HCT116 (cell line): ENCODE results near the gene ANKRD29. TPM values are rescaled to one million over a fixed set of nuclear protein-coding genes. Genes with fewer than 3 reads are reported as not detected.

Experiments used
- ATAC-seq: fragments of 200-7000 bp; cut with Tn5 transposase; 2 replicates; pipeline ENCODE4 v1.9.1; 2020; ENCODE audit warnings: mild to moderate bottlenecking, moderate library complexity
- BruUV-seq: library from RNA; stranded (reverse); fragments of 400-500 nt; replicated peaks from 2 replicates; lab custom pipeline; 2021; lab: Mats Ljungman, UMichigan
- CTCF ChIA-PET: fragments of 300-600 bp; sonication (Branson Sonifier 250); formaldehyde crosslinking; loops from one replicate; lab custom pipeline; 2021; ENCODE audit warnings: antibody characterized with exemption; lab: Charles Lee
- POLR2A ChIA-PET: fragments of 300-600, 350-600 bp; sonication (Branson Sonifier 250); formaldehyde crosslinking; loops from one replicate; lab custom pipeline; 2021; ENCODE audit warnings: antibody characterized with exemption; lab: Charles Lee
- RAD21 ChIA-PET, 2 experiments: fragments of 300-600 bp; sonication (Branson Sonifier 250); formaldehyde crosslinking; loops; one replicate each; lab custom pipeline; 2023; ENCODE audit warnings: low total read pairs in 2 of 2; ENCODE audit not compliant: uncharacterized antibody in 2 of 2, unreplicated experiment in 2 of 2, low non-redundant PET in 1 of 2; lab: Charles Lee
- DNase-seq: peaks from one replicate; pipeline ENCODE4 v3.0.0-alpha.2; 2010; ENCODE audit warnings: low read depth, low spot score
- H2AFZ ChIP-seq: fragments of 200-600 bp; shearing (Covaris generic), sonication (generic); 2 replicates; pipeline ENCODE4 v1.6.1; 2017; ENCODE audit warnings: low read depth, mixed run types, mixed read lengths, antibody characterized with exemption, low read length; ENCODE audit not compliant: poor library complexity, severe bottlenecking
- H3K27ac ChIP-seq: 2 replicates; pipeline ENCODE4 v1.5.1; 2012; ENCODE audit warnings: low read depth, low read length
- H3K27me3 ChIP-seq: fragments of 200-600 bp; sonication (generic); 2 replicates; pipeline ENCODE4 v1.6.1; 2016; ENCODE audit warnings: mixed run types, low read length, mixed read lengths; ENCODE audit not compliant: insufficient read depth
- H3K36me3 ChIP-seq, 2 experiments: fragments of 200-500 bp in 1 of 2; fragments of 200-600 bp in 1 of 2; sonication (Bioruptor generic) in 1 of 2; sonication (generic) in 1 of 2; 2 replicates each; pipeline versions ENCODE4 v1.5.1 to v1.6.1; 2014 to 2016; ENCODE audit warnings: low read length in 2 of 2, inconsistent platforms in 1 of 2, mixed read lengths in 1 of 2, mixed run types in 1 of 2; ENCODE audit not compliant: insufficient read depth in 2 of 2, control insufficient read depth in 1 of 2
- H3K4me1 ChIP-seq, 2 experiments: fragments of 200-600 bp in 1 of 2; sonication (generic) in 1 of 2; 2 replicates each; pipeline versions ENCODE4 v1.5.1 to v1.6.1; 2012 to 2017; ENCODE audit warnings: low read length in 2 of 2, inconsistent platforms in 1 of 2, mild to moderate bottlenecking in 1 of 2, mixed read lengths in 1 of 2, mixed run types in 1 of 2, moderate library complexity in 1 of 2; ENCODE audit not compliant: insufficient read depth in 2 of 2, control insufficient read depth in 1 of 2
- H3K4me2 ChIP-seq: fragments of 200-600 bp; sonication (generic); 2 replicates; pipeline ENCODE4 v1.6.1; 2017; ENCODE audit warnings: mixed run types, low read length, mixed read lengths
- H3K4me3 ChIP-seq, 2 experiments: fragments of 200-600 bp in 1 of 2; sonication (generic) in 1 of 2; replicated peaks in 1 of 2; 2 replicates each; pipeline ENCODE4 v1.5.1; 2011 to 2016; ENCODE audit warnings: low read length in 2 of 2, control low read depth in 1 of 2, low read depth in 1 of 2, mild to moderate bottlenecking in 1 of 2, mixed read lengths in 1 of 2, mixed run types in 1 of 2
- H3K79me2 ChIP-seq: fragments of 200-600 bp; sonication (generic); 2 replicates; pipeline ENCODE4 v1.6.1; 2017; ENCODE audit warnings: mild to moderate bottlenecking, mixed run types, low read length, moderate library complexity, mixed read lengths; ENCODE audit not compliant: insufficient read depth
- H3K9ac ChIP-seq: fragments of 200-600 bp; sonication (generic); 2 replicates; pipeline ENCODE4 v1.6.1; 2016; ENCODE audit warnings: low read length, mixed read lengths
- H3K9me2 ChIP-seq: fragments of 200-600 bp; sonication (generic), shearing (Covaris generic); 2 replicates; pipeline ENCODE4 v1.6.1; 2017; ENCODE audit warnings: mixed run types, mild to moderate bottlenecking, moderate library complexity; ENCODE audit not compliant: insufficient read depth
- H3K9me3 ChIP-seq, 2 experiments: fragments of 200-500 bp in 1 of 2; fragments of 200-600 bp in 1 of 2; sonication (Bioruptor generic) in 1 of 2; sonication (generic) in 1 of 2; 2 replicates each; pipeline ENCODE4 v1.6.1; 2014 to 2017; ENCODE audit warnings: low read length in 2 of 2, mixed read lengths in 2 of 2, inconsistent platforms in 1 of 2, low read depth in 1 of 2, mild to moderate bottlenecking in 1 of 2, mixed run types in 1 of 2, moderate library complexity in 1 of 2; ENCODE audit not compliant: control insufficient read depth in 1 of 2, insufficient read depth in 1 of 2
- H4K20me1 ChIP-seq: fragments of 200-600 bp; sonication (generic), shearing (Covaris generic); 2 replicates; pipeline ENCODE4 v1.6.1; 2017; ENCODE audit warnings: mixed run types, mild to moderate bottlenecking, moderate library complexity; ENCODE audit not compliant: insufficient read depth
- CEBPB ChIP-seq: IDR thresholded peaks from 2 replicates; pipeline ENCODE4 v1.6.1; 2012; ENCODE audit warnings: low read depth
- EGR1 ChIP-seq: IDR thresholded peaks from 2 replicates; pipeline ENCODE4 v1.6.1; 2012; ENCODE audit warnings: low read depth
- ELF1 ChIP-seq: IDR thresholded peaks from 2 replicates; pipeline ENCODE4 v1.6.1; 2012; ENCODE audit warnings: low read depth, borderline replicate concordance
- EZH2 ChIP-seq: fragments of 200-600 bp; sonication (generic); IDR thresholded peaks from 2 replicates; pipeline ENCODE4 v1.6.1; 2017; ENCODE audit warnings: antibody characterized with exemption, mixed run types
- EZH2phosphoT487 ChIP-seq: fragments of 200-600 bp; IDR thresholded peaks from 2 replicates; pipeline ENCODE4 v1.6.1; 2018; ENCODE audit warnings: antibody characterized with exemption, borderline replicate concordance
- FOSL1 ChIP-seq: IDR thresholded peaks from 2 replicates; pipeline ENCODE4 v1.6.1; 2012; ENCODE audit warnings: low read depth
- JUND ChIP-seq: IDR thresholded peaks from 2 replicates; pipeline ENCODE4 v1.6.1; 2012
- POLR2A ChIP-seq: IDR thresholded peaks from 2 replicates; pipeline ENCODE4 v1.7.0; 2011; ENCODE audit warnings: borderline replicate concordance; ENCODE audit not compliant: insufficient read depth, insufficient read length; ENCODE audit errors: extremely low read depth
- REST ChIP-seq: IDR thresholded peaks from 2 replicates; pipeline ENCODE4 v1.6.1; 2012; ENCODE audit warnings: low read depth
- SIN3A ChIP-seq: IDR thresholded peaks from 2 replicates; pipeline ENCODE4 v1.6.1; 2012; ENCODE audit warnings: low read depth
- SP1 ChIP-seq: IDR thresholded peaks from 2 replicates; pipeline ENCODE4 v1.6.1; 2012; ENCODE audit warnings: low read depth
- YY1 ChIP-seq: IDR thresholded peaks from 2 replicates; pipeline ENCODE4 v1.6.1; 2011; ENCODE audit warnings: low read length, low read depth, moderate library complexity, mild to moderate bottlenecking; ENCODE audit not compliant: insufficient replicate concordance; ENCODE audit errors: extremely low read depth
- ZFX ChIP-seq: fragments of 450-650 bp; IDR thresholded peaks from 2 replicates; pipeline ENCODE4 v1.6.1; 2017
- intact Hi-C: fragments of 100-400 bp; cut with micrococcal nuclease; formaldehyde crosslinking; loops from 2 replicates; pipeline ENCODE4 v1.10.0; 2022
- total RNA-seq: library from RNA; stranded (reverse); gene quantifications from one replicate; pipeline ENCODE4 v1.2.1, GENCODE V29; 2021; ENCODE audit not compliant: unreplicated experiment
- TF ChIP-seq, protein P1 (sequence below): IDR thresholded peaks from 2 replicates; pipeline ENCODE4 v1.6.1; 2012
- TF ChIP-seq, protein P2 (sequence below): IDR thresholded peaks from 2 replicates; pipeline ENCODE4 v1.6.1; 2011; ENCODE audit warnings: mild to moderate bottlenecking, low read length, moderate library complexity; ENCODE audit not compliant: insufficient replicate concordance; ENCODE audit errors: extremely low read depth
- TF ChIP-seq, protein P3 (sequence below), 3 experiments: fragments of 200-600 bp in 1 of 3; sonication (generic) in 1 of 3; IDR thresholded peaks in 2 of 3; conservative IDR thresholded peaks in 1 of 3; 2 replicates each; pipeline ENCODE4 v1.5.1; 2012 to 2017; ENCODE audit warnings: low read depth in 2 of 3, low read length in 2 of 3, antibody characterized with exemption in 1 of 3, borderline replicate concordance in 1 of 3, control low read depth in 1 of 3, mild to moderate bottlenecking in 1 of 3, mixed read lengths in 1 of 3, mixed run types in 1 of 3, moderate library complexity in 1 of 3; ENCODE audit not compliant: insufficient read depth in 1 of 3
- TF ChIP-seq, protein P4 (sequence below): IDR thresholded peaks from 2 replicates; pipeline ENCODE4 v1.6.1; 2012

Gene ANKRD29
- total RNA-seq, 1 experiment from 2014 or later = 8.8 TPM

GRCh38 chr18:23703057-23703986 is 40.6 kb upstream of the ANKRD29 start:
- Histone ChIP-seq H3K27ac (no peak overlapping the region), H3K36me3 (no peaks in the 10 kb centered on the region), H3K79me2 (no peaks in the 10 kb centered on the region), H3K9me3 (no peaks in the 10 kb centered on the region), H3K4me2 (peak overlapping the region; percentile 46), H3K9me2 (no peaks in the 10 kb centered on the region), H3K9ac (no peak overlapping the region), H3K4me1 (peaks cover 11 to 19% of the 10 kb centered on the region in 2 experiments), H3K4me3 (no peak overlapping the region), H4K20me1 (no peaks in the 10 kb centered on the region), H3K27me3 (no peaks in the 10 kb centered on the region), H2AFZ (peak overlapping the region; percentile 3)
- ATAC-seq = peak; percentile 96
- intact Hi-C loops = loop anchor here (1.0 to 10.0 kb wide), 5 partner anchors 81 to 411 kb away; no protein-coding TSS in a partner anchor
- CTCF ChIA-PET = interaction anchor here (0.6 to 3.6 kb wide), 52 partner anchors 8 to 905 kb away, joined by 3 to 178 read pairs (median 5); partner anchors contain the start of genes RBBP8 and RMC1
- RAD21 ChIA-PET = interaction anchor here (0.6 to 2.6 kb wide), 22 partner anchors 8 to 1280 kb away, joined by 3 to 28 read pairs (median 4); no protein-coding TSS in a partner anchor
- BruUV-seq = no TSS peak
- peak; percentile 71 for DNase-seq
- POLR2A ChIA-PET = interaction anchor here (1.0 to 1.7 kb wide), 5 partner anchors 9 to 187 kb away, joined by 3 to 8 read pairs (median 3); no protein-coding TSS in a partner anchor
- no peak for TF ChIP-seq POLR2A
- TF ChIP-seq, protein P1, sequence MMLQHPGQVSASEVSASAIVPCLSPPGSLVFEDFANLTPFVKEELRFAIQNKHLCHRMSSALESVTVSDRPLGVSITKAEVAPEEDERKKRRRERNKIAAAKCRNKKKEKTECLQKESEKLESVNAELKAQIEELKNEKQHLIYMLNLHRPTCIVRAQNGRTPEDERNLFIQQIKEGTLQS = no peak
- no peak for TF ChIP-seq CEBPB
- TF ChIP-seq FOSL1 = no peak
- no peak for TF ChIP-seq SP1
- no peak for TF ChIP-seq JUND
- no peak for TF ChIP-seq YY1
- TF ChIP-seq, protein P2, sequence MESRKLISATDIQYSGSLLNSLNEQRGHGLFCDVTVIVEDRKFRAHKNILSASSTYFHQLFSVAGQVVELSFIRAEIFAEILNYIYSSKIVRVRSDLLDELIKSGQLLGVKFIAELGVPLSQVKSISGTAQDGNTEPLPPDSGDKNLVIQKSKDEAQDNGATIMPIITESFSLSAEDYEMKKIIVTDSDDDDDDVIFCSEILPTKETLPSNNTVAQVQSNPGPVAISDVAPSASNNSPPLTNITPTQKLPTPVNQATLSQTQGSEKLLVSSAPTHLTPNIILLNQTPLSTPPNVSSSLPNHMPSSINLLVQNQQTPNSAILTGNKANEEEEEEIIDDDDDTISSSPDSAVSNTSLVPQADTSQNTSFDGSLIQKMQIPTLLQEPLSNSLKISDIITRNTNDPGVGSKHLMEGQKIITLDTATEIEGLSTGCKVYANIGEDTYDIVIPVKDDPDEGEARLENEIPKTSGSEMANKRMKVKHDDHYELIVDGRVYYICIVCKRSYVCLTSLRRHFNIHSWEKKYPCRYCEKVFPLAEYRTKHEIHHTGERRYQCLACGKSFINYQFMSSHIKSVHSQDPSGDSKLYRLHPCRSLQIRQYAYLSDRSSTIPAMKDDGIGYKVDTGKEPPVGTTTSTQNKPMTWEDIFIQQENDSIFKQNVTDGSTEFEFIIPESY = no peak
- no peak for TF ChIP-seq EZH2
- no peak for TF ChIP-seq ELF1
- TF ChIP-seq, protein P3, sequence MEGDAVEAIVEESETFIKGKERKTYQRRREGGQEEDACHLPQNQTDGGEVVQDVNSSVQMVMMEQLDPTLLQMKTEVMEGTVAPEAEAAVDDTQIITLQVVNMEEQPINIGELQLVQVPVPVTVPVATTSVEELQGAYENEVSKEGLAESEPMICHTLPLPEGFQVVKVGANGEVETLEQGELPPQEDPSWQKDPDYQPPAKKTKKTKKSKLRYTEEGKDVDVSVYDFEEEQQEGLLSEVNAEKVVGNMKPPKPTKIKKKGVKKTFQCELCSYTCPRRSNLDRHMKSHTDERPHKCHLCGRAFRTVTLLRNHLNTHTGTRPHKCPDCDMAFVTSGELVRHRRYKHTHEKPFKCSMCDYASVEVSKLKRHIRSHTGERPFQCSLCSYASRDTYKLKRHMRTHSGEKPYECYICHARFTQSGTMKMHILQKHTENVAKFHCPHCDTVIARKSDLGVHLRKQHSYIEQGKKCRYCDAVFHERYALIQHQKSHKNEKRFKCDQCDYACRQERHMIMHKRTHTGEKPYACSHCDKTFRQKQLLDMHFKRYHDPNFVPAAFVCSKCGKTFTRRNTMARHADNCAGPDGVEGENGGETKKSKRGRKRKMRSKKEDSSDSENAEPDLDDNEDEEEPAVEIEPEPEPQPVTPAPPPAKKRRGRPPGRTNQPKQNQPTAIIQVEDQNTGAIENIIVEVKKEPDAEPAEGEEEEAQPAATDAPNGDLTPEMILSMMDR (IDR thresholded peaks at IDR 0.05 in 2 of 3, conservative IDR thresholded peaks at IDR 0.05 in 1 of 3; ENCODE audit: borderline replicate concordance in 1 of 3, insufficient read depth in 1 of 3, low read depth in 2 of 3, low read length in 2 of 3) = peak; percentile 53 to 94 (median 75)
- no peak for TF ChIP-seq SIN3A
- TF ChIP-seq EGR1 = no peak
- TF ChIP-seq ZFX = no peak
- TF ChIP-seq, protein P4, sequence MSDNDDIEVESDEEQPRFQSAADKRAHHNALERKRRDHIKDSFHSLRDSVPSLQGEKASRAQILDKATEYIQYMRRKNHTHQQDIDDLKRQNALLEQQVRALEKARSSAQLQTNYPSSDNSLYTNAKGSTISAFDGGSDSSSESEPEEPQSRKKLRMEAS = no peak
- no peak for TF ChIP-seq EZH2phosphoT487
- no peak for TF ChIP-seq REST
